NCI-H146 treated with DMSO at 0.1 percent for 48 hours (cell line): Measurements from ENCODE around the gene CDH4.

Experiments used
- DNase-seq: peaks from one replicate; lab custom pipeline; 2025; ENCODE audit not compliant: unreplicated experiment; lab: John Stamatoyannopoulos, UW

Gene CDH4

GRCh38 chr20:61911824-61912223, 659.8 kb downstream of the CDH4 start:
- no peak for DNase-seq

- no peak for DNase-seq
These were observed 660.8 kb downstream of the CDH4 start for GRCh38 chr20:61912665-61913422.

GRCh38 chr20:61913423-61914225, 661.6 kb downstream of the CDH4 start:
- DNase-seq = no peak

GRCh38 chr20:61915101-61915500, 663.0 kb downstream of the CDH4 start:
- no peak for DNase-seq

GRCh38 chr20:61916318-61916891, 664.3 kb downstream of the CDH4 start:
- DNase-seq = no peak

GRCh38 chr20:61917474-61918145, 665.5 kb downstream of the CDH4 start:
- DNase-seq = no peak

- DNase-seq = no peak
These were observed 666.5 kb downstream of the CDH4 start for GRCh38 chr20:61918548-61918947.

- DNase-seq = no peak
These were observed 667.2 kb downstream of the CDH4 start for GRCh38 chr20:61919239-61919638.

GRCh38 chr20:61919675-61920365, 667.8 kb downstream of the CDH4 start:
- DNase-seq = no peak

- no peak for DNase-seq
These were observed 670.4 kb downstream of the CDH4 start for GRCh38 chr20:61922411-61922810.

- no peak for DNase-seq
These were observed 670.9 kb downstream of the CDH4 start for GRCh38 chr20:61922936-61923335.

GRCh38 chr20:61923371-61924166, 671.5 kb downstream of the CDH4 start:
- DNase-seq = no peak

- no peak for DNase-seq
These were observed 672.3 kb downstream of the CDH4 start for GRCh38 chr20:61924211-61924857.

GRCh38 chr20:61924858-61925554, 672.9 kb downstream of the CDH4 start:
- DNase-seq = no peak

GRCh38 chr20:61925555-61926252, 673.6 kb downstream of the CDH4 start:
- DNase-seq = peak; percentile 77

- DNase-seq = no peak
These were observed 674.2 kb downstream of the CDH4 start for GRCh38 chr20:61926253-61926613.

- DNase-seq = no peak
These were observed 674.7 kb downstream of the CDH4 start for GRCh38 chr20:61926796-61927192.

- DNase-seq = no peak
These were observed 675.2 kb downstream of the CDH4 start for GRCh38 chr20:61927193-61927825.
